Measurements from ENCODE around the gene F2RL3. TPM values are rescaled to one million over a fixed set of nuclear protein-coding genes. Genes with fewer than 3 reads are reported as not detected.

F2RL3 gene
- total RNA-seq, 1 experiment from 2014 or later = not detected

DNA sequence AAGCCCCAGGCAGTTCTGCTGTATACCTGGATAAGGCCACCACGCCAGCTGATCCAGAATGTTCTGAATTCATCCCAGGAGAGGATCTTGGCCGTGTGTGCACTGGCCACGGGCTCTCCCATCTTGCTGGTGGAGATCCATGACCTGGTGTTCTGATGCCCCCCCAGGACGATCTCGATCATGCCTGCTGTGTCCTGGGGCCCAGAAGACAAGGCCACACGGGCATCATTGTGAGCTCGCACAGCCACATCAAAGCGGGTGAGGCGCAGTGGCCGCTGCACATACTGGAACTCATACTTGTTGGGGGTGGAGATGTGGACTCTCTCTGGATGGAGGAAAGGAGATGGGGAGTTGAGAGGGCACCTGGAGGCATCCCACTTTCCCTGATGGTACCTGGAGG, 40.1 kb downstream of the F2RL3 start:
- TF ChIP-seq, protein P1, sequence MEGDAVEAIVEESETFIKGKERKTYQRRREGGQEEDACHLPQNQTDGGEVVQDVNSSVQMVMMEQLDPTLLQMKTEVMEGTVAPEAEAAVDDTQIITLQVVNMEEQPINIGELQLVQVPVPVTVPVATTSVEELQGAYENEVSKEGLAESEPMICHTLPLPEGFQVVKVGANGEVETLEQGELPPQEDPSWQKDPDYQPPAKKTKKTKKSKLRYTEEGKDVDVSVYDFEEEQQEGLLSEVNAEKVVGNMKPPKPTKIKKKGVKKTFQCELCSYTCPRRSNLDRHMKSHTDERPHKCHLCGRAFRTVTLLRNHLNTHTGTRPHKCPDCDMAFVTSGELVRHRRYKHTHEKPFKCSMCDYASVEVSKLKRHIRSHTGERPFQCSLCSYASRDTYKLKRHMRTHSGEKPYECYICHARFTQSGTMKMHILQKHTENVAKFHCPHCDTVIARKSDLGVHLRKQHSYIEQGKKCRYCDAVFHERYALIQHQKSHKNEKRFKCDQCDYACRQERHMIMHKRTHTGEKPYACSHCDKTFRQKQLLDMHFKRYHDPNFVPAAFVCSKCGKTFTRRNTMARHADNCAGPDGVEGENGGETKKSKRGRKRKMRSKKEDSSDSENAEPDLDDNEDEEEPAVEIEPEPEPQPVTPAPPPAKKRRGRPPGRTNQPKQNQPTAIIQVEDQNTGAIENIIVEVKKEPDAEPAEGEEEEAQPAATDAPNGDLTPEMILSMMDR (IDR thresholded peaks at IDR 0.05; ENCODE audit: insufficient read depth in 1 of 2, low read depth in 1 of 2, low read length in 1 of 2, severe bottlenecking in 1 of 2, unreplicated experiment in 1 of 2) = no peak
- intact Hi-C loops (cut with micrococcal nuclease; ENCODE audit: unreplicated experiment) = no loop called here
- no TSS peak for BruUV-seq (replicated peaks)
- Mint-ChIP-seq H3K27ac (ENCODE audit: unreplicated experiment) (no peak overlapping the region), H3K4me1 (ENCODE audit: low read depth, unreplicated experiment) (no peaks in the 10 kb centered on the region), H3K9me3 (ENCODE audit: unreplicated experiment) (peaks cover 36% of the 10 kb centered on the region), H3K36me3 (ENCODE audit: insufficient read depth, unreplicated experiment) (no peaks in the 10 kb centered on the region), H3K4me3 (ENCODE audit: unreplicated experiment) (no peak overlapping the region), H3K27me3 (ENCODE audit: insufficient read depth, unreplicated experiment) (no peaks in the 10 kb centered on the region)
- Histone ChIP-seq H3K9me3 (peaks cover 6% of the 10 kb centered on the region; the same call in 1 of the 2 replicates), H3K4me1 (no peaks in the 10 kb centered on the region), H3K4me3 (ENCODE audit: low read depth, low read length) (no peak overlapping the region), H3K36me3 (ENCODE audit: control insufficient read depth, insufficient read depth, low read length) (no peaks in the 10 kb centered on the region), H3K27me3 (replicated peaks; ENCODE audit: control insufficient read depth, insufficient read depth, low read length) (no peaks in the 10 kb centered on the region)
- no peak for DNase-seq
- CTCF ChIA-PET = no interaction called here
- POLR2A ChIA-PET = no interaction called here

DNA sequence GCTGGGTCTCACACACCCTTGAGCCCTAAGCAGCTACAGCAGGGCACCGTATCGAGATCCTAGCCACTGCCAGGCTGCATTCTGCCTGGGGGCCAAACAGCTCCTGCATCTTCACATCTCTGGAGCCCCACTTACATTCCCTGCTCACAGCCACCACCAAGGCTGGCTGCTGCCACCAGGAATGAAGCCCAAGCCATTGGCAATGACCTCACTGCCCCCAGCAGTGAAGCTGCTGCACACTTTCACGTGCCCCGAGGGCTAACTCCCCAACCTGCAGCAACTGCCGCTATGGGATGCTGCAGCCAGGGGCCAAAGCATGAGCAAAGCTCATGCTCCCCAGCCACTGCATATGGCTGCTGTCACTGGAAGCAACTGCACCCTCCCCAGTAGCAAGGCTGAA, 42.0 kb downstream of the F2RL3 start:
- no peaks in the 10 kb centered on the region for H3K4me1 Mint-ChIP-seq (ENCODE audit: low read depth, unreplicated experiment)
- Histone ChIP-seq H3K27me3 (replicated peaks; ENCODE audit: control insufficient read depth, insufficient read depth, low read length) (no peaks in the 10 kb centered on the region), H3K4me3 (ENCODE audit: low read depth, low read length) (no peak overlapping the region), H3K36me3 (ENCODE audit: control insufficient read depth, insufficient read depth, low read length) (no peaks in the 10 kb centered on the region), H3K9me3 (peaks cover 3% of the 10 kb centered on the region; the same call in 1 of the 2 replicates), H3K4me1 (no peaks in the 10 kb centered on the region)
- BruUV-seq (replicated peaks) = no TSS peak
- CTCF ChIA-PET = no interaction called here
- no peaks in the 10 kb centered on the region for H3K36me3 Mint-ChIP-seq (ENCODE audit: insufficient read depth, unreplicated experiment)
- H3K4me3 Mint-ChIP-seq (ENCODE audit: unreplicated experiment) = no peak overlapping the region
- no peak for DNase-seq
- no peak overlapping the region for H3K27ac Mint-ChIP-seq (ENCODE audit: unreplicated experiment)
- peaks cover 54% of the 10 kb centered on the region for H3K9me3 Mint-ChIP-seq (ENCODE audit: unreplicated experiment)
- intact Hi-C loops (cut with micrococcal nuclease; ENCODE audit: unreplicated experiment) = no loop called here
- TF ChIP-seq, protein P1 (IDR thresholded peaks at IDR 0.05; ENCODE audit: insufficient read depth in 1 of 2, low read depth in 1 of 2, low read length in 1 of 2, severe bottlenecking in 1 of 2, unreplicated experiment in 1 of 2) = no peak
- no peaks in the 10 kb centered on the region for H3K27me3 Mint-ChIP-seq (ENCODE audit: insufficient read depth, unreplicated experiment)
- POLR2A ChIA-PET = no interaction called here

DNA sequence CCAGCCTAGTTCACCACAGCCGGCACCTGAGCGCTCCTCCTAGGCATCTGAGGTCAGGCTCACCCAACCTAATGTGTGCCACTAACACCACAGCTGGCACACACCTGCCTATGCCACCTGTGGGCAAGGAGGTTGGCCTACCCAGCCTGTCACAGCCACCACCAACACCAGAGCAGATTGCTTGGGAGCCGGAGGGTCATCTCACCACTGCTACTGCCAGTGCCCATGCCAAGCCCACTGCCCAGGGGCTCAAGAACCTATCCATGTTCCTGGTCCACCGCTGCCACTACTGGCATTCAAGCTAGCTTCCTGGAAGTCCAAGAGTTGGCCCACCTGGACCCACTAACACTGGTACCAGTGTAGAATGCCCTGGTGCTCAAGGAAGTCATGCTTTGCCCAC, 42.5 kb downstream of the F2RL3 start:
- TF ChIP-seq, protein P1 (IDR thresholded peaks at IDR 0.05; ENCODE audit: insufficient read depth in 1 of 2, low read depth in 1 of 2, low read length in 1 of 2, severe bottlenecking in 1 of 2, unreplicated experiment in 1 of 2) = no peak
- no peaks in the 10 kb centered on the region for H3K27me3 ChIP-seq (replicated peaks; ENCODE audit: control insufficient read depth, insufficient read depth, low read length)
- DNase-seq = no peak
- H3K27me3 Mint-ChIP-seq (ENCODE audit: insufficient read depth, unreplicated experiment) = no peaks in the 10 kb centered on the region
- intact Hi-C loops (cut with micrococcal nuclease; ENCODE audit: unreplicated experiment) = no loop called here
- H3K9me3 Mint-ChIP-seq (ENCODE audit: unreplicated experiment) = peaks cover 52% of the 10 kb centered on the region
- no peak overlapping the region for H3K27ac Mint-ChIP-seq (ENCODE audit: unreplicated experiment)
- no peaks in the 10 kb centered on the region for H3K36me3 Mint-ChIP-seq (ENCODE audit: insufficient read depth, unreplicated experiment)
- BruUV-seq (replicated peaks) = no TSS peak
- no peak overlapping the region for H3K4me3 Mint-ChIP-seq (ENCODE audit: unreplicated experiment)
- no peaks in the 10 kb centered on the region for H3K4me1 Mint-ChIP-seq (ENCODE audit: low read depth, unreplicated experiment)
- POLR2A ChIA-PET = no interaction called here
- H3K4me1 ChIP-seq = no peaks in the 10 kb centered on the region
- peaks cover 3% of the 10 kb centered on the region; the same call in 1 of the 2 replicates for H3K9me3 ChIP-seq
- no peaks in the 10 kb centered on the region for H3K36me3 ChIP-seq (ENCODE audit: control insufficient read depth, insufficient read depth, low read length)
- CTCF ChIA-PET = no interaction called here
- H3K4me3 ChIP-seq (ENCODE audit: low read depth, low read length) = no peak overlapping the region

Measured in Caco-2 (cell line).